Measurements from ENCODE around the gene PARD3.

PARD3 gene

DNA sequence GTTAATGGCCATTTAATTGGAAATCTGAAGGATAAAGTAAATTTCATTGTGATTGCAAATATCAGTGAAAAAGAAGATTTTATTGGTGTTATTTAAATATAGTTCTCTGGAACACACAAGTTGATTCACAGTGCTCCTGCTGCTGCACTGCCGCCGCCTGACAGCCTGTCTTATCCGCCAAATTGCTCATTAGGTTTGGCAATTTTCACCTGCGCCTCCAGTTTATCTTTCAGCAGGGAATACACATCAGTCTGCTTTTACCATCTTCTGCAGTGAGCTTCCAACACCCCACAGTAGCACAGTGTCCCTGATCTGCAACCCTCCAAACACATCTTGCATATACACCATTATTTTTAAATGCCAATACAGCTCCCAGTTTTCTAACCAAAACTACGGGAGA lies 308.3 kb downstream of the PARD3 start:
- H3K4me3 ChIP-seq (ENCODE audit: low read length) = no peak overlapping the region
- TF ChIP-seq ZNF274 (IDR thresholded peaks at IDR 0.05; ENCODE audit: low read depth, low read length) = no peak

DNA sequence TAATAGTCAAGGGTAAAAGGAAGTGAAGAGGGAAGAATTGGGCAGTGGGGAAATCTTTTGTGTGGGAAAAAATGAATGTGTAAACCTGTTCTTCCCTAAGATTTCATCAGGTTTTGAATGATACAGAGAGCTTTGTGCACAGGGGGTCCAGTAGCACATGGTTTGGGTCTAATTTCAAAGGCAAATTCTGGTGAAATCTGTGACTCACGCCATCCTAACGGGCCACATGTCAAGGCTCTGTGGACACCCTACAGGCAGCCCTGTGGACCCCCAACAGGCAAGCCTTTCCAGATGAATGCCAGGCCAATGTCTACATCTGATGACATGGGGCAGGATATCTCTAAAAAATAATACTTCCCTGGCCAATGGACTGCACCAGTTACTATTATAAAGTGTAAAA lies 309.8 kb downstream of the PARD3 start:
- TF ChIP-seq ZNF274 (IDR thresholded peaks at IDR 0.05; ENCODE audit: low read depth, low read length) = no peak
- H3K4me3 ChIP-seq (ENCODE audit: low read length) = no peak overlapping the region

DNA sequence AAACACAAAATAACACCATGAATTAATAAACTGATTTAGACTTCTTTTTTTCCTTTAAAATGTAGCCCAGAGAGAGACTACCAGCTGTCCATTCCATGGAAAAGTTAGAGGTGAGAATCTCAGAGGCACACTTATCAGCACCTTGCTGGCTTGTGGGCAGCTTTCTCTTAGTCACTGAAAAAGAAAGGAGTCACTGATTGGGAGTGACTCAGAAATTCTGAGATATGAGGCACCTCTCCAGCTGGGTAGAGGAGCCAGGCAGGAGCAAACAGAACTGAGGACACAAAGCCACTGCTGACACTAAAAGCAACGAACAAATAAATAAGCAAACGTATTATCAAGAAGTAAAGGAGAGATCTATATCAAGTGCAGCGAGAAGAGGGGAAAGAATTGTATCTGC lies 310.6 kb downstream of the PARD3 start:
- no peak for TF ChIP-seq ZNF274 (IDR thresholded peaks at IDR 0.05; ENCODE audit: low read depth, low read length)
- H3K4me3 ChIP-seq (ENCODE audit: low read length) = no peak overlapping the region

DNA sequence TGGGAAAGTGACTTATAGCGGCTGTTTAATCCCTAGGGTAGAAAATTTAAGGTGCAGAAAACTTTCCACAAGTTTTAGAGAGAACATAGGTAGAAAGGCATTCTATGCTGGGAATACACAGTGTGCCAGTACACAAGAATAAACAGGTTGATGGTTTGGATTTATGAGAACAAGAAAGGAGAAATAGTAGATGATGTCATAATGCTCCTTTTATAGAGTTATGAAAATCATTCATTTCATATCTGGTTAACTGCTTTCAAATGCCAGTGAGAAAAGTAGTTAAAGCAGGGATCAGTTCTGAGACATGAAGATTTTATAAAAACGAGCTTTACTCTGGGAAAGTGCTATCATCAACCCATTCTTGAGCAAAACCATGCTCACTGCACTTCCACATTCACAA lies 311.4 kb downstream of the PARD3 start:
- no peak for TF ChIP-seq ZNF274 (IDR thresholded peaks at IDR 0.05; ENCODE audit: low read depth, low read length)
- no peak overlapping the region for H3K4me3 ChIP-seq (ENCODE audit: low read length)

DNA sequence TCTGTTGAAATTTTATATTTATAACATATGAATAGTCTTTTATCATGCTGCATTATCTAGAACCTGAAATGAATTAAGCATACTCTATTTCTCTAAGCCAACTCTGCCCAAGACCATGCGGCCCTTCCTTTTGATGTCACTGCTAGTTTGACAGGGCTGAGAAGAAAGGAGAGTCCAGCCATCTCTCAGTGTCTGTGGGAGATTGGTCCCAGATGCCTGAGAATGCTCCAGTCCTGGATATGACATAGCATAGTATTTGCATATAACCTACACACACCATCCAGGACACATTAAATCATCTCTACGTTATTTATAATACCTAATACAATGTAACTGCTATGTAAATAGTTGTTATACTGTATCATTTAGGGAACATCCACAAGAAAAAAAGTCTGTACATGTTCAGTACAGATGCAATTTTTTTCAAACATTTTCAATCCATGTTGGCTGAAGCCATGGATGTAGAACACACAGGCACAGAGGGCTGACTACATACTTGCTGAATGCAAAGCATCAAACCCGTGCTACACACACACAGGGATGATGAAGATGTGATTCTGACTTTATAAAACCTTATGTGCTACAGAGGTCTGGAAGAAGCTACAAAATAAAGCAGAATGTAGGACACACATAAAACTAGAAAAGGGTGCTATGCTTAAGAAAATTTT lies 315.4 kb downstream of the PARD3 start:
- H3K4me3 ChIP-seq (ENCODE audit: low read length) = no peak overlapping the region
- TF ChIP-seq ZNF274 (IDR thresholded peaks at IDR 0.05; ENCODE audit: low read depth, low read length) = no peak

DNA sequence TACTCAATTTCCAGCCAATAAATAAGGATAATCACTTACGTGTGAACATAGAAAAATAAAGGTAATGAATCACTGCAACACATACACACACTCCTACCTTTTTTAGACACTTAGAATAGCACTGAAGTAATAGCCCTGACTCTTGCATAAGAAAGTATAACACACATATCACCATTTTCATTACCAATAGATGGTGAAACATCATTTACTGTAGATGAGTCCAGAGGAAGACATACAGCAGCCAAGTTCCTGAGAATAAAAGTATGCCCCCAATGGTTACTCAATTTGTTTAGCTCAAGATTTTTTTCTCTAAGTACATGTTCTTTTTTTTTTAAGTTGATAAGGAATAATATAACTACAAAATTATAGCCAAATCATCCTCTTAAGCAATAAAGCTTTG lies 316.3 kb downstream of the PARD3 start:
- no peak overlapping the region for H3K4me3 ChIP-seq (ENCODE audit: low read length)
- no peak for TF ChIP-seq ZNF274 (IDR thresholded peaks at IDR 0.05; ENCODE audit: low read depth, low read length)

DNA sequence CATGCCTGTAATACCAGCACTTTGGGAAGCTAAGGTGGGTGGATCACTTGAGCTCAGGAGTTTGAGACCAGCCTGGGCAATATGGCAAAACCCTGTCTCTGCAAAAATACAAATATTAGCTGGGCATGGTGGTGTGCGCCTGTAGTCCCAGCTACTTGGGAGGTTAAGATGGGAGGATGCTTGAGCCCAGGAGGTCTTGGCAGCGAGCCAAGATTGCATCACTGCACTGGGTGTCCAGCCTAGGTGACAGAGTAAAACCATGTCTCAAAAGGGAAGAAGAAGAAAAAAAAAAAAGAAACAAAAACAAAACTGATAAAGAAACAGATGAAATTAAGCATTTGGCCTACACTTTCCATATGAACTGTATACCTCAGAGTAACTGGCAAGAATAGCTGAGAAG lies 319.2 kb downstream of the PARD3 start:
- TF ChIP-seq ZNF274 (IDR thresholded peaks at IDR 0.05; ENCODE audit: low read depth, low read length) = no peak

DNA sequence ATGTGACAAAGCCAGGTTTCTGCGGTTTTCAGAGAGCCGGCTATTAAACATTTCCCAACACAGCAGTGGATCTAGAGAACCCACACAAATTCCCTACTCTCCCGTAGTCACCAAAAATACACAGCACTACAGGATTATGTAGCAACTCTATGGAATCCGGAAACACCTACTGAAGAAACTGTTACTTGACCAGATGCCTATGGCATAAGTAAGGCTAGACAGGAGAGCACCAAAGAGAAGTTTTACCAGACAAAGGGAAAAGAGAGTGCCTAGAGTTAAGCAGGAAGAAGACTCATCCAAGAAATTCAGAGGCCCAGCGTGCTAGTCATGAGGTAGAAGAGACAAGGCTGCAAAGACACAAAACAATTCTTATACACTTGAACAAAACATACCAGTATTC lies 321.1 kb downstream of the PARD3 start:
- no peak for TF ChIP-seq ZNF274 (IDR thresholded peaks at IDR 0.05; ENCODE audit: low read depth, low read length)
- no peak overlapping the region for H3K4me3 ChIP-seq (ENCODE audit: low read length)

More for the DNA sequence above, 319.2 kb downstream of the PARD3 start:
- H3K4me3 ChIP-seq (ENCODE audit: low read length) = no peak overlapping the region

DNA sequence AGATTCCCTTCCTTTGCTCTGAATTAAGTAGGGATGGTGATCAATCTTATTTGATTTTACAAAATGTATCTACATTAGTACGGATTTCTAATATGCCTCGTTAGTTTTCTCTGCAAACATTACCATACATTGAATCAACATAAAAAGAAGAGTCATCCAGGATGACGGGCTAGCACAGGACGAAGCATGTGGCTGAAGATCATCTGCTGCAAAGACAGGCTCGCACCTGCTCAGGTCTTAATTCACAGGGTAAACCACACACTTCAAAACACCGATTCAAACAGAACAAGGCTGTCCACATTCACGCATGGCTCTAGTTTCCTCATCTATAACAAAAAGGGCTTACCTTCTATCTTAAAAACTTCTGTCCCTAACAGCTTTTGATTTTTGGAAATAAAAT lies 323.0 kb downstream of the PARD3 start:
- H3K4me3 ChIP-seq (ENCODE audit: low read length) = no peak overlapping the region
- no peak for TF ChIP-seq ZNF274 (IDR thresholded peaks at IDR 0.05; ENCODE audit: low read depth, low read length)

DNA sequence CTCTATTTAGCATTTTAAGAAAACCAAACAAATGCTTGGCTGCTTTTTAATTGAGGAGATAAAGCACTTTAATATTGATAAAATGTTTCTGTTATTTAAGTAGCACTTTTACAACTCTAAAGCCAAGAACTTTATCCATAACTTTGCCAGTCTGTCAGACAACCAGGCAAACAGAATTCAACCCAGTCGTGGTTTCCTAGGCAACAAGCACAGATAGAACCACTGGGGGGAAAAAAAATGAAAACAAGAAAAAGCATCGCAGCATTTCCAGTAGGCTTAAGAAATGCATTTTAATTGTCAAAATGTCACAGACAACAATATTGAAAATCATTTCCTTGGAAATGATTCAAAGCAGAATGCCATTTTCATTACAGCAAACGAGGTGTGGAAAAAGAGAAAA lies 323.4 kb downstream of the PARD3 start:
- no peak for TF ChIP-seq ZNF274 (IDR thresholded peaks at IDR 0.05; ENCODE audit: low read depth, low read length)
- no peak overlapping the region for H3K4me3 ChIP-seq (ENCODE audit: low read length)

DNA sequence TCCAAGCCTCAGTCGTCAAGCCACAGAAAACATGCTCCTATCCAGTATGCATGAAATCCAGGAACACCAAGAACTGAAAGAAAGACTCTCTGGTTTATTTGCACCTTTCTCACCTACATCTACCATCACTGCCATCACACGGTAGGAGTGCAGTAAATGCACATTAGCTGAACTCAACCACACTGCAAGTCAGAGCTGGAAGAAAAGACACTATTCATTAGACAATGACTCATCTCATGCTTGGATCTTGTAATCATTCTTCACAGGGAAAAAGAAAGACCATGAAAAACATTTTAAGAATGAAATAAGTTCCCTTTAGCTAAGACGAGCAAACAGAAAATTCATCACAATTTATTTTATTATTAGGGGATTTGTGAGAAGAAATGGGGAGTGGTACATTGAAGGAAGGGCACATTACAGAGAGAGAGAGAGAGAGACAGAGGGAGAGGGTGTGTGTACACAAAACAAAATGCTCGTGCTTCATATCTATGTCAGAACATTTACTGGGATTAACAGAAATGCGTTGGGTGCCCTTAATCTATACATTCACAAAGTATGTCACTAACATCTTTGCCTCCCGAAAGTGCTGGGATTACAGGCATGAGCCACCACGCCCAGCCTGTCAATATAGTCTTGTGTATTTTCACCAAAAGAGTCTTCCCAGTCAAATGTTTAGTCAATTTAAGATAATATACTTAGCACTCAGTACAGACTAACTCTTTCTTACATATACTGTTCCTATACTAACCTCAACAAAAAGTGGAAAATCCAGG lies 324.9 kb downstream of the PARD3 start:
- H3K4me3 ChIP-seq (ENCODE audit: low read length) = no peak overlapping the region
- TF ChIP-seq ZNF274 (IDR thresholded peaks at IDR 0.05; ENCODE audit: low read depth, low read length) = no peak

DNA sequence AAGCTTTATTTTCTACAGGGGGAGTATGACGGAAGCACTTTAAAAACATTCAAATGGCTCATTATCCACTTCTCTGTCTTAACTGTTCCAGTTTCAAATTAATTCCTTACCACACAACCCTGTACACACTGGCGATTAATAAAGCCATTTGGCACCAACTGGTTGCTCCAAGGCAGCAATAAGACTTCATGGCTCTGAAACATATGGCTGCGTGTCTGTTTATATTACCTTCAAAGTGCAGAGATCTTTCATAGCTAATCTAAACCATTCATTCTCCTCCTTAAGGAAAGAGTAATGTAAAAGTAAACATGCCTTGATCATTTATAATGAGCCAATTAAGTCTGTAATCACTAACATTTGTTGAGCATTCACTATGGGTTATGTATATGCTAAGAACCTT lies 325.7 kb downstream of the PARD3 start:
- TF ChIP-seq ZNF274 (IDR thresholded peaks at IDR 0.05; ENCODE audit: low read depth, low read length) = no peak
- H3K4me3 ChIP-seq (ENCODE audit: low read length) = no peak overlapping the region

DNA sequence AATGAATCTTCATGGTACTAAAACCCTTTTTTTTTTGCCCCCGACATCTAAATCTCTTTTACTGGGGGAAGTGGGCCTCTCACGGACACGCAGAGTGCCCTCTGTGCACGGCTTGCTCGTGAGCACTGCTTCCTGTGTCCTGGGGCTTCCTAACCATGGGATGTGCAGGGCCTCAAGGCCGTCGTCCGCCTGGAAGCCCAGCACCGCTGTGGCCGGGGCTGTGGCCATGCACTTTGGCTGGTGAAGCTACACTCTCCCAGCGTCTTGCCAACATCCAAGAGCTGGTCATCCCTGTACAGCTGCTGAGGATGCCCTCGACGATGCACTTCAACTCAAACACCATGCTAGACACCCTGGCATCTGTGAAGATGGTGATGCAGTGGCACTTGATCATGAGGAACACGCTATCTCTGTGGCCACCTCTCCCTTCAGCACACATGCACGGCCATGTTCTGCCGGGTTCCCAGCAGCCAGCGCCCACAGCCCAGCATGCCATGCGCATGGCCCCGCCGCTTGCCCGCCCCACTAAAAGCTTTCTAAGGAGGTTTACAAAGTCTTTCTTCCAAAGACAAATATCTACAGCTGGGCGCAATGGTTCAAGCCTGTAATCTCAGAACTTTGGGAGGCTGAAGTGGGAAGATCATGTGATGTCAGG lies 326.5 kb downstream of the PARD3 start:
- no peak for TF ChIP-seq ZNF274 (IDR thresholded peaks at IDR 0.05; ENCODE audit: low read depth, low read length)
- H3K4me3 ChIP-seq (ENCODE audit: low read length) = no peak overlapping the region

DNA sequence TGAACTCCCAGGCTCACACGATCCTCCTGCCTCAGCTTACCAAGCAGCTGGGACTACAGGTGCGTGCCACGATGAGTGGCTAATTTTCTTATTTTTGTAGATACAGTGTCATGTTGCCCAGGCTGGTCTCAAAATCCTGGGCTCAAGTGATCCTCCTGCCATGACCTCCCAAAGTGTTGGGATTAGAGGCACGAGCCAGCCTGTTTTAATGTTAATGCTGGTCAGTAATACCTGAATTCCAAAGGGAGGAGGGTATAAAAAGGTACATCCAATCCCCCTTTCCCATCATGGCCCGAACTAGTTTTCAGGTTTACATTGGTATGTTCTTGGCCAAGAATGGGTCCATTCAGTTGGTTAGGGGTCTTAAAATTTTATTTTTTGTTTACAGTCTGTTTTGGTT lies 329.1 kb downstream of the PARD3 start:
- no peak overlapping the region for H3K4me3 ChIP-seq (ENCODE audit: low read length)
- no peak for TF ChIP-seq ZNF274 (IDR thresholded peaks at IDR 0.05; ENCODE audit: low read depth, low read length)

DNA sequence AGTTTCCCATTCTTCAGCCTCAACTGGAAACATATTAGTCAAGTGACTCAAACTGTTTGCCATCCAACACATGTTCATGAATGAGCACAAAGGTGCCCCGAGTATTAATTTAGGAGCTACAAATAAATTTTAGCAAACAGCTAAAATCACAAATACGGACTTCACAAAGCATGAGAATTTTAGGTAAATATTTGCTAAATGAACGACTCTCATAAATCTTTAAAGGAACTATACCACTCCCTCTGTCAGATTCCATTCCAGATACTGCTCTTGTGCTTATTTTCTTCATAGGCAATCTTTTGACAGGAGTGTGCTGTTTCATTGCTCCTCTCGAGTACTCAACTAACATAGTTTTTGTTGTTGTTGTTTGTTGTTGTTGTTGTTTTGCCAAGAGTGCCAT lies 330.9 kb downstream of the PARD3 start:
- H3K4me3 ChIP-seq (ENCODE audit: low read length) = no peak overlapping the region
- no peak for TF ChIP-seq ZNF274 (IDR thresholded peaks at IDR 0.05; ENCODE audit: low read depth, low read length)

All from GM08714 (cell line).